Measurements from ENCODE around the gene AFF3. TPM values are rescaled to one million over a fixed set of nuclear protein-coding genes. Genes with fewer than 3 reads are reported as not detected.

The AFF3 gene
- total and polyA plus RNA-seq, 2 of the 8 experiments (the other 6 are each of a cell fraction or from before 2014, with no cell fraction given) = 0.27 to 3.0 TPM

DNA sequence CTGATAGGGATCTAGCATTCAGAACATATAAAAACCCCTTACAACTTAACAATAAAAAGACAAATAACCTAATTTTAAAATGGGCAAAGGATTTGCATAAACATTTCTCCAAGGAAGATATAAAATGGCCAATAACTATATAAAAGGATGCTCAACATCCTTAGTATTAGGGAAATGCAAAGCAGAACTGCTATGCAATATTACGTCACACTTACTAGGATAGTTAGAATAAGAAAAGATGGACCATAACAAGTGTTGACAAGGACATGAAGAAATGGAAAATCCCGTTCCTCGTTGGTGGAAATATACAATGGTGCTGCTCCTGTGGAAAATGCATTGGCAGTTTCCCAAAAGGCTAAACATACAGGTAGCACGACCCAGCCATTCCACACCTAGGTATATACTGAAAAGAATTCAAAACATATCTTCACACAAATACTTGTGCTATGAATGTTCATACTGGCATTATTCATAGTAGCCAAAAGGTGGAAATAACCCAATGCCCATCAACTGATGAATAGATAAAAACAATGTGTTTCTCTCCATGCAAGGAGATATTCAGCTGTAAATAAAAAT, 604.4 kb downstream of the AFF3 start (continued):
- TF ChIP-seq CREB1 (IDR thresholded peaks at IDR 0.05) = no peak
- TF ChIP-seq TAF7 (optimal IDR thresholded peaks at IDR 0.05; ENCODE audit: borderline replicate concordance, low read depth, low read length) = no peak
- TF ChIP-seq NANOG (IDR thresholded peaks at IDR 0.05; ENCODE audit: insufficient read depth, low read depth, low read length, poor library complexity, severe bottlenecking) = no peak
- TF ChIP-seq SP2 (IDR thresholded peaks at IDR 0.05; ENCODE audit: low read length) = no peak
- TF ChIP-seq RXRA (IDR thresholded peaks at IDR 0.05; ENCODE audit: insufficient read depth, low read depth, low read length) = no peak
- no peak for TF ChIP-seq BRCA1 (IDR thresholded peaks at IDR 0.05; ENCODE audit: low read depth, low read length)
